BLaER1 (cell line): ENCODE measurements around the gene EFCAB12.
A peak's percentile ranks its signal among the peaks of the same experiment; 100 is the strongest.
"Not testable (repeated sequence)": the region's sequence is repeated elsewhere in the genome, so short reads cannot be mapped to it uniquely, and the experiment has no call there.

Experiments
- H3K27ac ChIP-seq: shearing (Covaris generic); formaldehyde crosslinking; 2 replicates; pipeline ENCODE4 v1.8.1; 2022
- H3K27me3 ChIP-seq: shearing (Covaris generic); formaldehyde crosslinking; 2 replicates; pipeline ENCODE4 v1.8.1; 2022
- H3K36me3 ChIP-seq: shearing (Covaris generic); formaldehyde crosslinking; 2 replicates; pipeline ENCODE4 v1.8.1; 2022
- H3K4me1 ChIP-seq: shearing (Covaris generic); formaldehyde crosslinking; 2 replicates; pipeline ENCODE4 v1.8.1; 2022
- H3K4me2 ChIP-seq: shearing (Covaris generic); formaldehyde crosslinking; 2 replicates; pipeline ENCODE4 v1.8.1; 2022
- H3K4me3 ChIP-seq: shearing (Covaris generic); formaldehyde crosslinking; 2 replicates; pipeline ENCODE4 v1.8.1; 2022
- H3K9ac ChIP-seq: shearing (Covaris generic); formaldehyde crosslinking; 2 replicates; pipeline ENCODE4 v1.8.1; 2022
- H3K9me3 ChIP-seq: shearing (Covaris generic); formaldehyde crosslinking; 2 replicates; pipeline ENCODE4 v1.8.1; 2022
- H4K20me1 ChIP-seq: shearing (Covaris generic); formaldehyde crosslinking; 2 replicates; pipeline ENCODE4 v1.8.1; 2022
- Cebpa-rat ChIP-seq: shearing (Covaris generic); IDR thresholded peaks from 2 replicates; pipeline ENCODE4 v1.8.1; 2022

The EFCAB12 gene

DNA sequence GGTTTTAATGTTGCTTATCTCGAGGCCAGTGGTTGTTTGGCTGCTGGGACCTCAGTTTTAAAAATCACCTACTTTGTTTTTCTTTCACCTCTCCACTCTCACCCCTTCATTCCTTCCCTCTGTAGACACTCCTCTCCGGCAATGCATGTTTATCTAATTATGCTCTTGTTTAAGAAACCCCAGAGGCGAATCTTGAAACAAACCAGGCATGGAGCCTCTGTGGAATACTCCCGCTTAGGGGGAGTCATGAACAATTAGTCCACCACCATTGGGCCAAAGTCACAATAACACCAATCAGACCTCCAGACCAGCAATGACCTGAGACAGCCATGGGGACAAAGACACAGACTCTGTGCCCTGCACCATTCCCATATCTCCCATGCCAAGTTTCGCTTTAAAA is 53.3 kb downstream of the EFCAB12 start:
- Histone ChIP-seq H3K9ac (no peak overlapping the region), H4K20me1 (no peaks in the 10 kb centered on the region), H3K4me3 (no peak overlapping the region), H3K4me1 (no peaks in the 10 kb centered on the region), H3K36me3 (peaks cover 26% of the 10 kb centered on the region), H3K27me3 (no peaks in the 10 kb centered on the region), H3K9me3 (peaks cover 35% of the 10 kb centered on the region), H3K27ac (no peak overlapping the region), H3K4me2 (no peak overlapping the region)
- TF ChIP-seq Cebpa-rat, result no peak

DNA sequence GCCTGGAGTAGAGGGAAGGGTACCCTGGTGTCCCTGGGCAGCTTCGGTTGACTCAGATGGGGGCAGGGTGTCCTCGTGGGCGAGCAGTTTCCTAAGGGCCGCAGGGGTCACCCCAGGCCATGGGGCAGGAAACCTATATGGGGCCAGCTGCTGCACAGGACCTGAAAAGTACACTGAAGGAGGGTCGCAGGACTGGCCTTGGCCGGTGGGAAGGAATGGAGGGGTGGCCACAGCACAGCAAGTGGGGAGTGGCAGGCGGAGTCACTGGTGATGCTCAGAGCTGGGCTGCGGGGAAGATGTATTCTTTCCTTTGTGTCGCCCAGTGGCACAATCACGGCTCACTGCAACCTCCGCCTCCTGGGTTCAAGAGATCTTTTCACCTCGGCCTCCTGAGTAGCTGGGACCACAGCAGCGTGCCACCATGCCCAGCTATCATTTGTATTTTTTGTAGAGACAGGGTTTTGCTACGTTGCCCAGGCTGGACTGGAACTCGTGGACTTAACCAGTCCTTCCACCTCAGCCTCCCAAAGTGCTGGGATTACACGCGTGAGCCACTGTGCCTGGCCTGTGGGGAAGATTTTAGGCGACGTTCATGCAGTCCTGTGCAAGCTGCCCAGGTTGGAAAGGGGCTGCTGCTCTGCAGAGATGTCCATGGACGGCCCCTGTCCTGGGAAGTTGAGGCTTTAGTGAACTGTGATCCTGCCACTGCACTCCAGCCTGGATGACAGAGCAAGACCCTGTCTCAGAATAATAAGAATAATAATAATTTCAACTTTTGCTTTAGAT is 57.2 kb downstream of the EFCAB12 start:
- no peaks in the 10 kb centered on the region for H3K4me1 ChIP-seq
- no peaks in the 10 kb centered on the region for H3K36me3 ChIP-seq
- H3K4me3 ChIP-seq, result no peak overlapping the region

DNA sequence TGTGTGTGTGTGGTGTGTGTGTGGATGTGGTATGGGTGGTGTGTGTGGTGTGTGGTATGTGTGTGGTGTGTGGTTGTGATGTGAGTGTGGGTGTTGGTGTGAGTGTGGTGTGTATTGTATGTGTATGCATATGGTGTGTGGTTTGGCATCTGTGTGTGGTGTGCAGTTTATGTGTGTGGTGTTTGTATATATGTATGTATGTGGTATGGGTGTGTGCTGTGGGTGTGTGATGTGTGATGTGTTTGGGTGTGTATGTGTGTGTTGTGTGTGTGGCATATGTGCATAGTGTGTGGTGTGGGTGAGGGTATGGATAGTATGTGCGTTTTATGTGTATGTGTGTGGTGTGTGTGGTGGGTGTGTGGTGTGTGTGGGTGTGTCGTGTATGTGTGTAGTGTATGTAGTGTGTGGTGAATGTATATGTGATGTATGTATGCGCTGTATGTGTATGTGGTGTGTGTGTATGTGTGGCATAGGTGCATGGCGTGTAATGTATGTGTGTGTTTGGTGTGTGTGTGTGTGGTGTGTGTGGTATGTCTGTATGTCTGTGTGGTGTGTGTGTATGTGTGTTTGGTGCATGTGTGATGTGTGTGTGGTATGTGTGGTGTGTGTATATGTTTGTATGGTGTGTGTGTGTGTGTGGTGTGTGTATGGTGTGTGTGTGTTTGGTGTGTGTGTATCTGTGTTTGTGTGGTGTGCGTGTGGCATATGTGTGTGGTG is 58.0 kb downstream of the EFCAB12 start:
- no peaks in the 10 kb centered on the region for H3K4me1 ChIP-seq
- H3K27me3 ChIP-seq, result no peaks in the 10 kb centered on the region
- H3K27ac ChIP-seq, result no peak overlapping the region
- no peak for TF ChIP-seq Cebpa-rat
- no peaks in the 10 kb centered on the region for H3K36me3 ChIP-seq
- H3K9ac ChIP-seq, result no peak overlapping the region
- H3K4me2 ChIP-seq, result no peak overlapping the region
- H3K4me3 ChIP-seq, result no peak overlapping the region
- H4K20me1 ChIP-seq, result no peaks in the 10 kb centered on the region
- H3K9me3 ChIP-seq, result peaks cover 7% of the 10 kb centered on the region; the same call in 1 of the 2 replicates

More for the DNA sequence above, 57.2 kb downstream of the EFCAB12 start:
- Histone ChIP-seq H3K9ac (no peak overlapping the region), H3K27me3 (no peaks in the 10 kb centered on the region), H3K27ac (no peak overlapping the region), H3K9me3 (no peaks in the 10 kb centered on the region), H4K20me1 (no peaks in the 10 kb centered on the region), H3K4me2 (no peak overlapping the region)
- no peak for TF ChIP-seq Cebpa-rat

DNA sequence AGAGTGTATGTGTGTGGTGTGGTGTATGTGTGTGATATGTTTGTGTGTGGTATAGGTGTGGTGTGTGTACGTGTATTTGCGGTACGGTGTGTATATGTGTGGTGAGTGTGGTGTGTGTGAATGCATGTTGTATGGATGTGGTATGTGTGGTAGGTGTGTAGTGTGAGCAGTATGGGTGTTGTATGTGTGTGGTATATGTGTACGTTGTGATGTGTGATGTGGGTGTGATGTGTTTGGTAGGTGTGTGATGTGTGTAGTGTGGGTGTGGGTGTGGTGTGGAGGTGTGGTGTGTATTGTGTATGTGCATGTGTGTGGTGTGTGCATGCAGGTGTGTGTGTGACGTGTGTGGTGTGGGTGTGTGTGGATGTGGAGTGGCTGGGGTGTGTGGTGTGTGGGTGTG is 58.7 kb downstream of the EFCAB12 start:
- Histone ChIP-seq H3K4me3 (no peak overlapping the region), H3K27me3 (no peaks in the 10 kb centered on the region), H3K4me1 (peaks cover 4% of the 10 kb centered on the region), H4K20me1 (no peaks in the 10 kb centered on the region), H3K9me3 (peaks cover 14% of the 10 kb centered on the region), H3K36me3 (no peaks in the 10 kb centered on the region), H3K27ac (no peak overlapping the region), H3K9ac (no peak overlapping the region), H3K4me2 (no peak overlapping the region)
- TF ChIP-seq Cebpa-rat, result no peak

DNA sequence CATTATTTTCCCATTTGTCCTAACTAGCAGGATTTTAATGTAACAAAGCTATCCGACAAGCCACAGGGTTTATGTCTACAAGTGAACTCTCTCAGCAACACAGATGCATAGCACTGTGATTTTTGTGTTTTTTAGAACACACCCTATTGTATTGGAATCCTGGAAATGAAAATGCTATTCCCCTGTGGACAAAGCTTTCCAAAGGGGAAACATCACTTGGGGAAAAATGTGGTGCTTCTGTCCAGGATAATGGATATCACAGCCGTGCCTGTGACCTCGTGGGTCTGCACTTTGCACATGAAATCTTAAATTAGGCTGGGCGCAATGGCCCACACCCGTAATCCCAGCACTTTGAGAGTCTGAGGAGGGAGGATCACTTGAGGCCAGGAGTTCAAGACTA is 60.6 kb downstream of the EFCAB12 start:
- H3K4me3 ChIP-seq, result no peak overlapping the region
- TF ChIP-seq Cebpa-rat, result no peak
- H3K9me3 ChIP-seq, result peaks cover 26% of the 10 kb centered on the region
- no peaks in the 10 kb centered on the region for H3K36me3 ChIP-seq
- H3K27ac ChIP-seq, result no peak overlapping the region
- H3K27me3 ChIP-seq, result no peaks in the 10 kb centered on the region
- no peaks in the 10 kb centered on the region for H4K20me1 ChIP-seq
- H3K9ac ChIP-seq, result no peak overlapping the region
- H3K4me1 ChIP-seq, result peaks cover 8% of the 10 kb centered on the region
- H3K4me2 ChIP-seq, result no peak overlapping the region

DNA sequence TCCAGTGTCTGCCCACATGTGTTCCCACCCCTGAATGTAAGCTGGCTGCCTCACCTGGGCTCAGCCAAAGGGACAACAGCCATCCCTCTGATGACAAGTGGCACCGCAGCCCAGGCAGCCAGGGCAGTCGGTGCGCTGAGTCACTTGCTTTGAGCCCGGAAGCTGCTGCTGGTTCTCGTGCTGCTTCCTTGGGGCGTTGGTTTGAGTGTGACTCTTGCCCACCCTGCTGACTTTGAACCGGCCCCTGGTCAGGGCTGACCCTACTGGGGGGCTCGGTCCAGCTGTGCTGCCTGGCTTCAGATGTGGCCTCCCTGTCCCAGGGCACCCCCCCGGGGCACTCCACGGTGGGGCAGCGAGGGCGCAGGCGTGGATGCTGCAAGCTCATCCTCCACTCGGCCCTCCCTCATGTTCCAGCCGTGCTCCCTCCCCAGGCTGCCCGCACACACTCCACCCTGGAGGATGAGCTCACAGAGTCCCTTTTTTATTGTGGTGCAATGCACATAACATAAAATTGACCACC is 62.1 kb downstream of the EFCAB12 start:
- no peak overlapping the region for H3K9ac ChIP-seq
- no peaks in the 10 kb centered on the region for H3K36me3 ChIP-seq
- H3K27me3 ChIP-seq, result no peaks in the 10 kb centered on the region
- H3K4me2 ChIP-seq, result no peak overlapping the region
- H3K27ac ChIP-seq, result no peak overlapping the region
- H3K4me1 ChIP-seq, result peaks cover 8% of the 10 kb centered on the region
- peaks cover 26% of the 10 kb centered on the region for H3K9me3 ChIP-seq
- TF ChIP-seq Cebpa-rat, result no peak
- no peak overlapping the region for H3K4me3 ChIP-seq
- H4K20me1 ChIP-seq, result no peaks in the 10 kb centered on the region

DNA sequence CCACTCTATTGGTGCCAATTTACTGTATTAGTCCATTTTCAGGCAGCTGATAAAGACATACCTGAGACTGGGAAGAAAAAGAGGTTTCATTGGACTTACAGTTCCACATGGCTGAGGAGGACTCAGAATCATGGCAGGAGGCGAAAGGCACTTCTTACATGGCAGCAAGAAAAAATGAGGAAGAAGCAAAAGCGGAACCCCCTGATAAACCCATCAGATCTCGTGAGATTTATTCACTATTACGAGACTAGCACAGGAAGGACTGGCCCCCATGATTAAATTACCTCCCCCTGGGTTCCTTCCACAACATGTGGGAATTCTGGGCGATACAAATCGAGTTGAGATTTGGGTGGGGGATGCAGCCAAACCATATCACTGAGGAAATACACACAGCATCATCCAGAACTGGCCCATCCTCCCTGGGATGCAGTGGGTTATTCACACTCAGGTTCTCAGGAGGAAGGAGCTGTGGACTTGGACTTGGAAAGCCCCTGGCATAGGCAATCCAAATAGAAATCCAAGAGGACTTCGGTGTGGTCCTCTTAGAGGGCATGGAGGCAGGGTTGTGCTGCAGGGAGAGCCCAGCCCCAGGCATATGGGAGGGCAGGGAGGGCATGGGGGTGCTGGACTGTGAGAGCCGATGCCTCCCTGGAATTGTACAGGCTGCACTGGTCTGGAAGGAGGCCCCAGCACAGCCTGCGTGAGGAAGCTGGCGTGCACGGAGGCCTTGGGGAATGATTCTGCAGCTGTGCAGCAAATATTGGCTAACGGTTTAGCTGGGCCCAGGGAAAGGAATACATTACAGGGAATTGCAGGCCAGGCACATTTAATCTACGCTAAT is 62.9 kb downstream of the EFCAB12 start:
- H4K20me1 ChIP-seq, result no peaks in the 10 kb centered on the region
- H3K4me3 ChIP-seq, result no peak overlapping the region
- no peaks in the 10 kb centered on the region for H3K36me3 ChIP-seq
- H3K9ac ChIP-seq, result no peak overlapping the region
- H3K4me1 ChIP-seq, result peaks cover 8% of the 10 kb centered on the region
- H3K27ac ChIP-seq, result no peak overlapping the region
- TF ChIP-seq Cebpa-rat, result no peak
- peaks cover 26% of the 10 kb centered on the region for H3K9me3 ChIP-seq
- no peak overlapping the region for H3K4me2 ChIP-seq
- no peaks in the 10 kb centered on the region for H3K27me3 ChIP-seq

DNA sequence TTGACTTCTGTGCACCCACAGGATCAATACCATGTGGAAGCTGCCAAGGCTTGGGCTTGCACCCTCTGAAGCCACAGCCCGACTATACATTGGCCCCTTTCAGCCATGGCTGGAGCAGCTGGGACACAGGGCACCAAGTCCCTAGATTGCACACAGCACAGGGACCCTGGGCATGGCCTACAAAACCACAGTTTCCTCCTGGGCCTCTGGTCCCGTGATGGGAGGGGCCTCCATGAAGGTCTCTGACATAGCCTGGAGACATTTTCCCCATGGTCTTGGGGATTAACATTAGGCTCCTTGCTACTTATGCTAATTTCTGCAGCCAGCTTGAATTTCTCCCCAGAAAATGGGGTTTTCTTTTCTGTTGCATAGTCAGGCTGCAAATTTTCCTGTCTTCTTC is 63.6 kb downstream of the EFCAB12 start:
- H3K36me3 ChIP-seq, H3K27ac ChIP-seq, H3K27me3 ChIP-seq, H3K4me3 ChIP-seq, H3K4me1 ChIP-seq, H3K9ac ChIP-seq, H4K20me1 ChIP-seq: not testable (repeated sequence)
- Histone ChIP-seq H3K9me3 (peaks cover 26% of the 10 kb centered on the region), H3K4me2 (peak overlapping the region; percentile 6; the same call in 1 of the 2 replicates)

DNA sequence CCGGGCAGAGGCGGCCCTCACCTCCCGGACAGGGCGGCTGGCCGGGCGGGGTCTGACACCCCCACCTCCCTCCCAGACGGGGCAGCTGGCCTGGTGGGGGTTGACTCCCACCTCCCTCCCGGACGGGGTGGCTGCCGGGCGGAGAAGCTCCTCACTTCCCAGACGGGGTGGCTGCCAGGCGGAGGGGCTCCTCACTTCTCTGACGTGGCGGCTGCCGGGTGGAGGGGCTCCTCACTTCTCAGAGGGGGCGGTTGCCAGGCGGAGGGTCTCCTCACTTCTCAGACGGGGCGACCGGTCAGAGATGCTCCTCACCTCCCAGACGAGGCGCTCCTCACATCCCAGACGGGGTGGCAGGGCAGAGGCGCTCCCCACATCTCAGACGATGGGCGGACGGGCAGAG is 65.1 kb downstream of the EFCAB12 start:
- H3K27ac ChIP-seq, H3K9ac ChIP-seq, H3K4me2 ChIP-seq, H3K27me3 ChIP-seq, H3K4me1 ChIP-seq, H4K20me1 ChIP-seq, H3K36me3 ChIP-seq, H3K4me3 ChIP-seq: not testable (repeated sequence)
- peaks cover 26% of the 10 kb centered on the region for H3K9me3 ChIP-seq
